Spleen (tissue), 7 donors: ENCODE results near the gene RBMS3.

Experiments used
- CTCF ChIP-seq, 11 experiments: fragments of 200-600 bp in 7 of 11; fragments of 450-650 bp in 4 of 11; sonication (generic) in 4 of 11; IDR thresholded peaks in 8 of 11; conservative IDR thresholded peaks in 3 of 11; 1 replicate in 7 of 11; 2 replicates in 4 of 11; pipeline versions ENCODE4 v1.4.0 to v1.8.0; 2016 to 2021; ENCODE audit warnings: antibody characterized with exemption in 11 of 11, inconsistent platforms in 4 of 11, mild to moderate bottlenecking in 1 of 11
- POLR2A ChIP-seq, 3 donors: fragments of 450-650 bp; IDR thresholded peaks; one replicate each; pipeline ENCODE4 v1.5.1; 2017; ENCODE audit warnings: antibody characterized with exemption in 3 of 3, mild to moderate bottlenecking in 1 of 3
- POLR2AphosphoS5 ChIP-seq, 3 donors: sonication (generic); formaldehyde crosslinking; IDR thresholded peaks; one replicate each; pipeline ENCODE4 v1.5.1; 2017; ENCODE audit warnings: antibody characterized with exemption in 3 of 3
- donor health status: DM: no; HTN: no; CAD: no; lungs with moderate emphysema.
- donor health status: DM: no; HTN: no; CAD: no.
- donor health status: DM: no; HTN: no; CAD: no.

- TF ChIP-seq CTCF (IDR thresholded peaks at IDR 0.05 in 8 of 11, conservative IDR thresholded peaks at IDR 0.05 in 3 of 11) = no peak
- TF ChIP-seq POLR2A (IDR thresholded peaks at IDR 0.05) = no peak
- TF ChIP-seq POLR2AphosphoS5 (IDR thresholded peaks at IDR 0.05) = no peak
These were observed 89.9 kb downstream of the RBMS3 start for GRCh38 chr3:29370476-29371420.
